ENCODE results near the gene KLHL30.

DNA sequence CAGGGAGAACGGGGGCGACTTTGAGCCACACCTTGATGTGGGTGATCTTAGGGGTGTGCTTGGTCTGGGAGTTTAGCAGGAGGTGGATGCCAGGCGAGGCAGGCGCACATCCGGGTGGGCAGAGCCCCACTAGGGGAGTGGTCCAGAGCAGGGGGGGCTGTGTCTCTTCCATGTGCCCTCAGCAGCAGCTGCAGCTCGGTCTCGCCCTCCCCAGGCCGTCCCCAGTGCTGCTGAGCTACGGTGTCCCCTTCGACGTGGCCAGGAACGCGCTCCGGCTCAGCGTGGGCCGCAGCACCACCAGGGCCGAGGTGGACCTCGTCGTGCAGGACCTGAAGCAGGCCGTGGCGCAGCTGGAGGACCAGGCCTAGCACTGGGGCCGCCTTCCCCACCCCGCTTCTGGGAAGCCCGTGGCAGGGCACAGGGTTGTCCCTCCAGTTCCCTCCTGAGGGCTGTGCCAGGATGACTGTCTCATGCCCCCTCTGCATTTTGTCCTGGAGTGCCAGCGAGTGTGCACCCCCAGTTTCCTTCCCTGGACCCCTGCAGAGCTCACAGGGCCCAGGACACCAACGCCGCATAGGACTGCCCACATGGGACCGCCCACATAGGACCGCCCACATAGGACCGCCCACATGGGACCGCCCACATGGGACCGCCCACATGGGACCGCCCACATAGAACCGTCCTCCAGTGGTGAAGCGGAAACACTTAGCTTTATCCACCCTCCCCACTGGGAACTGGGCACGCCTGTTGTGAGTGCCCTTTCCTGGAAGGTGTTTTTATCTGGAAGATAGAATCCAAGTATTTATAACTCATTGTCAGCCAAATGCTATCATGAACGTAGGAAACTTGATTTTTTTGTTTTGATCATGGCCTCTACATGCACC, 40.2 kb upstream of the KLHL30 start:
- TF ChIP-seq, protein P1, sequence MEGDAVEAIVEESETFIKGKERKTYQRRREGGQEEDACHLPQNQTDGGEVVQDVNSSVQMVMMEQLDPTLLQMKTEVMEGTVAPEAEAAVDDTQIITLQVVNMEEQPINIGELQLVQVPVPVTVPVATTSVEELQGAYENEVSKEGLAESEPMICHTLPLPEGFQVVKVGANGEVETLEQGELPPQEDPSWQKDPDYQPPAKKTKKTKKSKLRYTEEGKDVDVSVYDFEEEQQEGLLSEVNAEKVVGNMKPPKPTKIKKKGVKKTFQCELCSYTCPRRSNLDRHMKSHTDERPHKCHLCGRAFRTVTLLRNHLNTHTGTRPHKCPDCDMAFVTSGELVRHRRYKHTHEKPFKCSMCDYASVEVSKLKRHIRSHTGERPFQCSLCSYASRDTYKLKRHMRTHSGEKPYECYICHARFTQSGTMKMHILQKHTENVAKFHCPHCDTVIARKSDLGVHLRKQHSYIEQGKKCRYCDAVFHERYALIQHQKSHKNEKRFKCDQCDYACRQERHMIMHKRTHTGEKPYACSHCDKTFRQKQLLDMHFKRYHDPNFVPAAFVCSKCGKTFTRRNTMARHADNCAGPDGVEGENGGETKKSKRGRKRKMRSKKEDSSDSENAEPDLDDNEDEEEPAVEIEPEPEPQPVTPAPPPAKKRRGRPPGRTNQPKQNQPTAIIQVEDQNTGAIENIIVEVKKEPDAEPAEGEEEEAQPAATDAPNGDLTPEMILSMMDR (IDR thresholded peaks at IDR 0.05): no peak
- no peak for TF ChIP-seq POLR2A (IDR thresholded peaks at IDR 0.05)
